SJCRH30 (cell line): ENCODE data around the gene JMY. TPM values are rescaled to one million over a fixed set of nuclear protein-coding genes. Genes with fewer than 3 reads are reported as not detected.
A peak's percentile ranks its signal among the peaks of the same experiment; 100 is the strongest.

ENCODE experiments used
- DNase-seq, 2 experiments: peaks; one replicate each; pipeline ENCODE4 v3.0.0-alpha.2; 2015 to 2020
- H3K27ac ChIP-seq: fragments of 250-450 bp; sonication (Bioruptor Pico); 2 replicates; pipeline ENCODE4 v1.5.1; 2020; ENCODE audit warnings: mild to moderate bottlenecking, moderate library complexity
- H3K27me3 ChIP-seq: fragments of 250-450 bp; sonication (Bioruptor Pico); 2 replicates; pipeline ENCODE4 v1.5.1; 2020; ENCODE audit warnings: mild to moderate bottlenecking, moderate library complexity
- H3K36me3 ChIP-seq: fragments of 250-450 bp; sonication (Bioruptor Pico); 2 replicates; pipeline ENCODE4 v1.5.1; 2020; ENCODE audit warnings: mild to moderate bottlenecking, moderate library complexity
- H3K4me1 ChIP-seq: fragments of 250-450 bp; sonication (Bioruptor Pico); 2 replicates; pipeline ENCODE4 v1.5.1; 2020; ENCODE audit warnings: mild to moderate bottlenecking, moderate library complexity
- H3K4me3 ChIP-seq: fragments of 250-450 bp; sonication (Bioruptor Pico); 2 replicates; pipeline ENCODE4 v1.5.1; 2020; ENCODE audit warnings: mild to moderate bottlenecking, moderate library complexity
- H3K9me3 ChIP-seq: fragments of 250-450 bp; sonication (Bioruptor Pico); replicated peaks from 2 replicates; pipeline ENCODE4 v1.5.1; 2020; ENCODE audit warnings: mild to moderate bottlenecking, moderate library complexity
- total RNA-seq: library from RNA; depleted of rRNA; stranded (reverse); fragments of >200 nt; shearing (Covaris generic); gene quantifications from 2 replicates; pipeline ENCODE4 v1.2.3, GENCODE V29; 2014; rRNA removed

The JMY gene
- total RNA-seq, 1 experiment from 2014 or later, result 11.9 TPM

DNA sequence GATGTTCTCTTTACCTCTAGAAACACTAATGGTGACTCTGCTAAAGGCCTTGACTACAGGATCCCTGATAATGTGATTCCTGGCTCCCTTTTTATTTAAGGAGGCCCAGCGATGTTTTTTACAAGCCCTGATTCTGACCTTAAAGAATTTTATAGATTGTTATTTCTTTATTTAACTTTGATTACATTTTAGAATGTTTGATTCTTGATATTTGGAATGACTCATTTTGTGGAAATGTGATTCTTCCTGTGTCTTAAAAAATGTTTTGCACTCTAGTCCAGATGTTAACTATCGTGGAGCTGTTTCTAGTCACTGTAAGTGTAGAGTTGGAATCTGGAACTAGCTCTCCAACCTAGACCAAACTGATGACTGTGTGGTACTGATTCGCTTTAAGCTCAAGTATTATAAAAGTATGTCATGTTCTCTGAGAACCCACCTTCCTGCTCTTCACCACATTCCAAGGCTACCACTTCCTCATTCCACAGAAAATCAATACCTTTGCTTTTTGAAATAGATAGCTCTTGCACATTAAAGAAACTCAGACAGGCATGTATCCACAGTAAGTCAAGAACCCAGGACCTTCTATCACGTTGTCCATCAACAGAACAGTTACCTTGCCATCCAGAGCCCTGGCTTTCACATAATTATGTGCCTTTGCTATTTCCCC lies 65.2 kb downstream of the JMY start:
- no peak overlapping the region for H3K4me3 ChIP-seq
- no peaks in the 10 kb centered on the region for H3K4me1 ChIP-seq
- H3K27ac ChIP-seq, result no peak overlapping the region
- peaks cover 17% of the 10 kb centered on the region for H3K36me3 ChIP-seq
- no peak for DNase-seq
- no peaks in the 10 kb centered on the region for H3K27me3 ChIP-seq
- no peaks in the 10 kb centered on the region for H3K9me3 ChIP-seq

DNA sequence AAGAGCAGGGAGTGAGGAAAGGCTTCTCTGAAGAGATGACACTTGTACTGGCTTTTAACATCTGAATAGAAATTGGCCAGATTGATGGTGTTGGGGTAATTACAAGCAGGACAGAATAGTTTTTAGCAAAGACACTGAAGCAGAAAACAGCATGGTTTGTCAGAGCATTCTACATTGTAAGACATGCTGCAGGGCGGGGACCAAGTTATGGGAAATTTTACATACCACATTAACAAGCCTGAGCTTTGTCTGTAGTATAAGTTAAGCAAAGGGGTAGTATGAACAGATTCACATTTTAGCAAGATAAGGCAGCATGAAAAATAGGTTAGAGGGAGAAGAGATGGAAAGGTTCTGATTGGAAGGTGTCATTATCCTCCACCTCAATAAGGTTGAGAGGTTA lies 66.5 kb downstream of the JMY start:
- Histone ChIP-seq H3K27me3 (no peaks in the 10 kb centered on the region), H3K9me3 (no peaks in the 10 kb centered on the region), H3K4me1 (no peaks in the 10 kb centered on the region)

DNA sequence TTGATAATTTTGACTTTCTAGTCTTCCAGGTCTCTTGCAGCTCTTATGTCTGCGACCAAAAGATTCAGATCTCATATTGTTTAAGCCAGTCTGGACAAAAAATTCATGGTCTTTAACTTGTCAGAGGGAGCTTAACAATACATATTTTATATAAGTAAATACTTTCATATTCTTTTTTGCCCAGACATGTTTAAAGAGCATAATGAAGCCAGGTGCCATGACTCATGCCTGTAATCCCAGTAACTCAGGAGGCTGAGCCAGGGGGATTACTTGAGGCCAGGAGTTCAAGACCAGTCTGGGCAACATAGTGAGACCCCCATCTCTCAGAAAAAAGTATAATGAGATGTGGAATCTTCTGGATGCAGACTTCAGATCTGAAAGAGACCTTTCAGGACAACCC lies 69.8 kb downstream of the JMY start:
- DNase-seq, result peak in 1 of 2 experiments; percentile 2

More for the DNA sequence above, 66.5 kb downstream of the JMY start:
- no peak for DNase-seq
- H3K36me3 ChIP-seq, result peaks cover 19% of the 10 kb centered on the region
- no peak overlapping the region for H3K4me3 ChIP-seq
- no peak overlapping the region for H3K27ac ChIP-seq

DNA sequence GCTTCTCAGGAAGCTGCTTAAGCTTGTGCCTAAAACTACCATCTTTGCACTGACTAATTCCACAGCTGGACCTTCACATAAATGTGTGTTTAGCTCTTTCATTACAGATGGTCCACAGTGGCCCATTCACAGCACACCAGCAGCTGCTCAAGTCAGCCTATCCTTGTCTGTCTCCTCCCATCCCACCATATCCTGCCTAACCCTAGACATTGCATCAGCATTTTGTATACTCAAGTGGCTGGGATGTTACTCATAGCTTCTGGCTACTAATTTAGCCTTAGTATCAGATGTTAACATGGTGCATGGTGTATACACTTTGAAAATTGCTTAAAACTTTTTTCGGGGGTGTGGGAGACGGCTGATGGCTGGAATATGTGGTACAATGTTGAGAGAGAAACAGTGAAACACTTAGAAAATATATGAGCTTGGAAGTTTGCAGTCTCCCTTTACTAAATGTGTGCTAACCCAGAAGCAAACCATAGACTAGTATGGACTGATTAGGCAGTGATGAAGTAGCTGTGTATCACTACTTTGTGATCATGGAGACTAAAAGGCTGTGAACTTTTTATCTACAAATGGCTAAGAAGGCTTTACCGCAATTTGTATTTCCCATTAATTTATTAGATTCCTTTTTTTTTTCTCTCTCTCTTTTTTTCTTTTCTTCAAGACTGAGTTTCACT lies 83.1 kb downstream of the JMY start:
- H3K9me3 ChIP-seq, result no peaks in the 10 kb centered on the region
- H3K27ac ChIP-seq, result peak overlapping the region; percentile 44
- no peaks in the 10 kb centered on the region for H3K27me3 ChIP-seq
- peak; percentile 52 to 73 for DNase-seq
- H3K4me1 ChIP-seq, result peaks cover 8% of the 10 kb centered on the region
- peaks cover 9% of the 10 kb centered on the region; the same call in 1 of the 2 replicates for H3K36me3 ChIP-seq
- H3K4me3 ChIP-seq, result no peak overlapping the region

More for the DNA sequence above, 69.8 kb downstream of the JMY start:
- Histone ChIP-seq H3K9me3 (no peaks in the 10 kb centered on the region), H3K4me1 (no peaks in the 10 kb centered on the region), H3K27ac (no peak overlapping the region), H3K36me3 (peaks cover 13% of the 10 kb centered on the region; the same call in 1 of the 2 replicates), H3K27me3 (no peaks in the 10 kb centered on the region), H3K4me3 (no peak overlapping the region)

DNA sequence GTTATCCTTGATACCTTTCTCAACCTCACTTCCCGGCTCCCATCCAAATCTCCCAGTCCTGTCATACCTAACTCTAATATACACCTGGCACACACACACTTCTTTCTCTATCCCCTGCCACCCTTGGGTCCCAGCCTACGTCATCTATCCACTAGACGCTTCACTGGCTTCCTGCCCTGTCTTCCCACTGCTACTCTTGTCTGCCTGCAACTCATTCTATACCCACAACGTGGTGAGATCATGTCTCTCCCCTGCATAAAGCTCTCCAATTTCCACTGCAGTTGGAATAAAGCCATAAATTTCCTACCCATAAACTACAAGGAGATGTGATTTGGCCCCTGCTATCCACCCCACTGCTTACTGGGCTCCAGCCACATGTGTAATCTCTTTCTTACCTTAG lies 93.5 kb downstream of the JMY start:
- DNase-seq, result no peak
- Histone ChIP-seq H3K4me1 (no peaks in the 10 kb centered on the region), H3K36me3 (no peaks in the 10 kb centered on the region), H3K9me3 (no peaks in the 10 kb centered on the region), H3K27me3 (no peaks in the 10 kb centered on the region), H3K27ac (no peak overlapping the region), H3K4me3 (no peak overlapping the region)

DNA sequence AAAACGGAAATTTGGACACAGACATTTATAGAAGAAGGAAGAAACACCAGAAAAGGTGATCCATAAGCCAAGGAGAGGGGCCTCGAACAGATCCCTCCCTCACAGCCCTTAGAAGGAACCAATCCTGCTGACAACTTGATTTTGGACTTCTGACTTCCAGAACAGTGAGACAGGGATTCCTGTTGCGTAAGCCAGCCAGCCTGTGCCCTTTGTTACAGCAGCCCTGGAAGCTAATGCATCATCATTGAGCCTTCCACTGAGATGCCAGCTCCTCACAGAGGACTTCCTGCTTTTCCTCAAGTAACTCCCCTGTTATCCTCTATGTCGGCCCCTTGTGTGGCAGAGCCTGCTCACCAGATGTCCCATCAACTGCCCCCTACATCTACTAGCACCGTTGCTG lies 94.1 kb downstream of the JMY start:
- no peak for DNase-seq
- H3K27me3 ChIP-seq, result no peaks in the 10 kb centered on the region
- no peak overlapping the region for H3K4me3 ChIP-seq
- no peak overlapping the region for H3K27ac ChIP-seq
- H3K36me3 ChIP-seq, result no peaks in the 10 kb centered on the region
- no peaks in the 10 kb centered on the region for H3K4me1 ChIP-seq
- H3K9me3 ChIP-seq, result no peaks in the 10 kb centered on the region

DNA sequence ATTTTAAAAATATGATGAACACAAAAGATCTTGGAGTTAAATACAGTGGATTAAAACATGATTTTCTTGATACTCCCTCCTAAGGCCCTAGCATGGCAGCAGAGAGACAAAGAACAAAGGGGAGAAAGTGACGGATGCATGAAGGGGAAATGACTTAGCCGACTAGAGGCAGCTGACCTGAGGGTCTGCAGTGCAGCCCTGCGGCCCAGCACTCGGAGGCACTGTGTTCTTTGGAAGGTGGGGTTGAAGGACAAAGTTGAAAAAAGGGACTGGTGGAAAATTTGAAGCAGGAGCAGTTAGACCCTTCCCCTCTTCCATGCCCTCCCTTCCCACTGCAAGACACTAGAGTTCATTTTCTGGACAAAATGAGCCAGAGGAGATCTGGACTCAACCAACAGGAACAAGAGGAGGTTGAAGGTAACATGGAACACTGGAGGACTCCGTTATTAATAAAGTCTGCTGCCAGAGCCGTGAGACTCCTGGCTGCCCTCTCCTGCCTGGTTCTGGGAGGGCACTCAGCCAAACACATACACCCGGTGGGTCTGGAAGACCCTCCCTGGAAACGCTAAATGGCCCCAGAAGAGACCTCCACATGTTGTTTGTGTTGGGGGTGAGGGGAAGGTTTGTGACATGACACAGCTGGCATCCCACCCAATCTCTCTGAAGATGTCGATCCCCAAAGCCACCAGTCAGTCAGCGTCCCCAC lies 98.1 kb downstream of the JMY start:
- Histone ChIP-seq H3K27me3 (no peaks in the 10 kb centered on the region), H3K4me1 (no peaks in the 10 kb centered on the region), H3K36me3 (no peaks in the 10 kb centered on the region), H3K4me3 (no peak overlapping the region), H3K27ac (no peak overlapping the region), H3K9me3 (no peaks in the 10 kb centered on the region)
- DNase-seq, result no peak

DNA sequence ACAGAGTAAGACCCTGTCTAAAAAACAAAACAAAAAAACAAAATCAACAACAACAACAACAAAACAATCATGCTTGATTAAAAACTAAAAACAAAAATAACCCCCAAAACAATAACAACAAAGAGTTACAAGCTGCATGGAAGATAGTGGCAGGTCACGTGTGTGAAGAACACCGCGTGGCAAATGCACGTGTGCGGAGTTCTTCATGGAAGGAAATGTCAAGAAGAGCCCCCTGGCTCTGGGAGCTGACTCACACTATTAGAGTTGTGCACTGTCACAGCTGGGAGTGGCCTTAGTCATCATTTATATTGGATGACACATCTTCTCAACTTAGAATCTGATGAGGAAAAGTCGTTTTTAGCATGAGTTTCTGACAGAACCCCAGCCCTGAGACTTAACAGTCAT lies 110.5 kb downstream of the JMY start:
- no peak overlapping the region for H3K27ac ChIP-seq
- H3K4me1 ChIP-seq, result no peaks in the 10 kb centered on the region
- H3K4me3 ChIP-seq, result no peak overlapping the region
- H3K36me3 ChIP-seq, result no peaks in the 10 kb centered on the region
- H3K27me3 ChIP-seq, result no peaks in the 10 kb centered on the region
- H3K9me3 ChIP-seq, result no peaks in the 10 kb centered on the region
- no peak for DNase-seq

DNA sequence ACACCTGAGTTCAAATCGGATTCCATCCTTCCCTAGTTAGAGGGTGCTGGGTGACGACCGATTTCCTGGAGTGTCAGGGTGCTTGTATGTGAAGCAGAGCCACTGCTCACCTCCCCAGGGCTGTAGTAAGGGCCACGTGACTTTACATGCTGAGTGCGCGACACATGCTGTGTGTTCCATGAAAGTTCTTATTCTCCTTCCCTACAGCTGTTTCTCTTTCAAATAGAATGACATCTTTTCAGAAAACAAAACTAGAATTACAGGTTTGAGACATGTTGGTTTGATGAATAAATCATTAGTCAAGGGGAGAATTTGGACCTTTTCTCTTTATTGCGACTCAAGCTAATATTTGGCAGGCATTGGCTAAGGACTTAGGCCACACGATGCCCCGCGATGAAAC lies 113.1 kb downstream of the JMY start:
- Histone ChIP-seq H3K27me3 (no peaks in the 10 kb centered on the region), H3K9me3 (no peaks in the 10 kb centered on the region), H3K27ac (no peak overlapping the region), H3K4me3 (no peak overlapping the region), H3K4me1 (no peaks in the 10 kb centered on the region), H3K36me3 (no peaks in the 10 kb centered on the region)
- DNase-seq, result no peak

DNA sequence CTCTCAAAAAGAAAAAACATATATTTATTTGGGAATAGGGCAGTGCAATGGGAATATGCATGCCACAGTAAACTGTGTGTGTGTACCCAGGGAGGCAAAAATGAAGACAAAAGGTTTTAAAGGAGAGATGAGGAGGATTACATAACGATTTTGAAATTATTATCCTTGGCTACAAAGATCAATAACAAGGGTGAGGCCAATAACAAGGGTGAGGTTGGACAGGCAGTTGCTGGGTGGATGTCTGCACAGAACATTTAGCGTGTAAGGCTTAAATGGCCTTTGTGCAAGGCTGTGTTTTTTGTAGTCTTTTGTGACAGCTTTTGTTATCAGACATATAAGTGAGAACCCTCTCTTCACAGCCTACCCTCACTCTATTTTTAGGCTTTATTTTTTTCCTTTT lies 114.0 kb downstream of the JMY start:
- Histone ChIP-seq H3K9me3 (no peaks in the 10 kb centered on the region), H3K4me1 (no peaks in the 10 kb centered on the region), H3K36me3 (no peaks in the 10 kb centered on the region), H3K4me3 (no peak overlapping the region), H3K27ac (no peak overlapping the region), H3K27me3 (no peaks in the 10 kb centered on the region)
- DNase-seq, result no peak

DNA sequence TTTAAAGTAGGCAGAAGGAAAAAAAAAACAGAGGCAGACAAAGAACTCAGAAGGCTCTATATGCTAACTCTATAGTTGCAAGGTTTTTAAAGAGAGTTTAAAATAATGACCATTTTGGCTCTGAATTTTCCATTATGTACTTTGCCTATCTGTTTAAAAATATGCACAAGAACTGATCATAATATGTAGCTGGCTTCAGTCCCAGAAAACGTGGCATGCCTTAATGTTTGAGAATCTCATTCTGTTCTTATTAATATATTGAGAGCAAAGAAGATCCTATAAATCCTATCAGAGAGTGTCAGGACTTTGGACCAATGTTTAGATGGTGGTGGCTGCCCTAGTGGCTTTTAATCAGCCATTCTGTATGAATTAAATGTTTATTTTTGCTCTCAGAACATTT lies 121.5 kb downstream of the JMY start:
- H3K4me3 ChIP-seq, result no peak overlapping the region
- no peaks in the 10 kb centered on the region for H3K36me3 ChIP-seq
- DNase-seq, result no peak
- H3K27ac ChIP-seq, result no peak overlapping the region
- H3K9me3 ChIP-seq, result no peaks in the 10 kb centered on the region
- H3K27me3 ChIP-seq, result no peaks in the 10 kb centered on the region
- no peaks in the 10 kb centered on the region for H3K4me1 ChIP-seq

Other genes starting within 250 kb of the JMY start
- gene DMGDH, start 166.5 kb upstream of the JMY start, total RNA-seq, result not detected in 2 replicates
- gene BHMT2, start 166.4 kb upstream of the JMY start, total RNA-seq, result not detected in 2 replicates
- gene BHMT, start 124.3 kb upstream of the JMY start, total RNA-seq, result not detected in 2 replicates